Peyer's patch (tissue), 4 donors: ENCODE data around the gene ANGPTL2. TPM values are rescaled to one million over a fixed set of nuclear protein-coding genes. Genes with fewer than 3 reads are reported as not detected.

ENCODE experiments used
- DNase-seq, 3 donors: peaks; one replicate each; pipeline ENCODE4 v3.0.0-alpha.2; 2017 to 2019
- H3K27ac ChIP-seq, 4 donors: fragments of 200-600 bp; sonication (generic); one replicate each; pipeline ENCODE4 v1.5.1; 2016 to 2019
- H3K27me3 ChIP-seq, 2 donors: fragments of 200-600 bp; sonication (generic); one replicate each; pipeline ENCODE4 v1.5.1; 2019
- H3K36me3 ChIP-seq, 3 donors: fragments of 200-600 bp; sonication (generic); one replicate each; pipeline ENCODE4 v1.5.1; 2016 to 2019
- H3K4me1 ChIP-seq, 4 donors: fragments of 200-600 bp; sonication (generic); one replicate each; pipeline ENCODE4 v1.5.1; 2016 to 2019
- H3K4me3 ChIP-seq, 4 donors: fragments of 200-600 bp; sonication (generic); 1 replicate in 3 of 4; 2 replicates in 1 of 4; pipeline ENCODE4 v1.5.1; 2016 to 2019; ENCODE audit warnings: mild to moderate bottlenecking in 1 of 4
- H3K9me3 ChIP-seq, 4 donors: fragments of 200-600 bp; sonication (generic); one replicate each; pipeline ENCODE4 v1.5.1; 2016 to 2019; ENCODE audit warnings: mild to moderate bottlenecking in 1 of 4
- POLR2A ChIP-seq, 2 donors: fragments of 450-650 bp; IDR thresholded peaks; one replicate each; pipeline ENCODE4 v1.5.1; 2017; ENCODE audit warnings: antibody characterized with exemption in 2 of 2, mild to moderate bottlenecking in 2 of 2, moderate library complexity in 2 of 2
- total RNA-seq, 4 donors: library from RNA; depleted of rRNA; stranded (reverse); fragments of >200 nt; gene quantifications; one replicate each; pipeline ENCODE4 v1.1.0, GENCODE V29; 2016
- TF ChIP-seq, protein P1 (sequence below), 6 experiments: fragments of 450-650 bp in 4 of 6; fragments of 200-600 bp in 2 of 6; sonication (generic) in 1 of 6; IDR thresholded peaks; one replicate each; pipeline ENCODE4 v1.5.1; 2017 to 2019; ENCODE audit warnings: antibody characterized with exemption in 6 of 6, mild to moderate bottlenecking in 3 of 6, moderate library complexity in 1 of 6

Gene ANGPTL2
- total RNA-seq, 4 donors from 2014 or later: 2.8 to 14.0 (median 11.3) TPM

DNA sequence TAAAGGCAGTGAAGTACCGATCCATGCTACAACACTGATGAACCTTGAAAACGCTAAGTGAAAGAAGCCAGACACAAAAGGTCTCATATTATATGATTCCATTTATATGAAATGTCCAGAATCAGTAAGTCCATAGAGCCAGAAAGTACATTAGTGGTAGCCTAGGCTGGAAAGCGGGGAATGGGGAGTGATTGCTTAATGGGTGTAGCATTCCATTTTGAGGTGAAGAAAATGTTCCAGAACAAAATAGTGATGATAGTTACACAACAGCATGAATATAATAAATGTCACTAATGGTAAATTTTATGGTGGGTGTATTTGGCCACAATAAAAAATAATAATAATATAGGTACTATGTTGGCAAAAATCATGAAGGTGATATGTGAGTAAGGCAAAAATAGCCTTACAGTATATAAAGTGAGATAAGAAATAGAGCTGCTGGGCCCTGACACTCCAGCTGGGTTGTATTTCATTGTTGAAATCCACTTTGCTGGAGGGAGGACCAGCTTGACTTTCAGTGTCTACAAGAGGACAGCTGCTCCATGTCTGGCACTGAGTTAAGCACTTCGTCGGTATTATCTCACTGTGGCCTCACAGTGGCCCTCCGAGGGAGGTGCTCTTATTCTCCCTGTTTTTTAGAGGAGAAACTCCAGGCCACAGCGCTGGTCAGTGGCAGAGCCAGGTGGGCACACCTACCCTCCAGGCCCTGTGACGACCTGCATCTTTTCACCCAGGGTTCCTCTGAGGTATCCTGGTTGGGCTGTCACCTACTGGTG lies 22.4 kb upstream of the ANGPTL2 start:
- H3K4me3 ChIP-seq: no peak overlapping the region
- H3K27ac ChIP-seq: peak overlapping the region; percentile 20 to 58 (median 48)
- peak in 2 of 3 donors; percentile 34 to 66 for DNase-seq
- no peaks in the 10 kb centered on the region for H3K4me1 ChIP-seq
- no peak for TF ChIP-seq POLR2A (IDR thresholded peaks at IDR 0.05)
- TF ChIP-seq, protein P1, sequence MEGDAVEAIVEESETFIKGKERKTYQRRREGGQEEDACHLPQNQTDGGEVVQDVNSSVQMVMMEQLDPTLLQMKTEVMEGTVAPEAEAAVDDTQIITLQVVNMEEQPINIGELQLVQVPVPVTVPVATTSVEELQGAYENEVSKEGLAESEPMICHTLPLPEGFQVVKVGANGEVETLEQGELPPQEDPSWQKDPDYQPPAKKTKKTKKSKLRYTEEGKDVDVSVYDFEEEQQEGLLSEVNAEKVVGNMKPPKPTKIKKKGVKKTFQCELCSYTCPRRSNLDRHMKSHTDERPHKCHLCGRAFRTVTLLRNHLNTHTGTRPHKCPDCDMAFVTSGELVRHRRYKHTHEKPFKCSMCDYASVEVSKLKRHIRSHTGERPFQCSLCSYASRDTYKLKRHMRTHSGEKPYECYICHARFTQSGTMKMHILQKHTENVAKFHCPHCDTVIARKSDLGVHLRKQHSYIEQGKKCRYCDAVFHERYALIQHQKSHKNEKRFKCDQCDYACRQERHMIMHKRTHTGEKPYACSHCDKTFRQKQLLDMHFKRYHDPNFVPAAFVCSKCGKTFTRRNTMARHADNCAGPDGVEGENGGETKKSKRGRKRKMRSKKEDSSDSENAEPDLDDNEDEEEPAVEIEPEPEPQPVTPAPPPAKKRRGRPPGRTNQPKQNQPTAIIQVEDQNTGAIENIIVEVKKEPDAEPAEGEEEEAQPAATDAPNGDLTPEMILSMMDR (IDR thresholded peaks at IDR 0.05): no peak
- no peaks in the 10 kb centered on the region for H3K9me3 ChIP-seq
- no peaks in the 10 kb centered on the region for H3K36me3 ChIP-seq
- H3K27me3 ChIP-seq: no peaks in the 10 kb centered on the region

DNA sequence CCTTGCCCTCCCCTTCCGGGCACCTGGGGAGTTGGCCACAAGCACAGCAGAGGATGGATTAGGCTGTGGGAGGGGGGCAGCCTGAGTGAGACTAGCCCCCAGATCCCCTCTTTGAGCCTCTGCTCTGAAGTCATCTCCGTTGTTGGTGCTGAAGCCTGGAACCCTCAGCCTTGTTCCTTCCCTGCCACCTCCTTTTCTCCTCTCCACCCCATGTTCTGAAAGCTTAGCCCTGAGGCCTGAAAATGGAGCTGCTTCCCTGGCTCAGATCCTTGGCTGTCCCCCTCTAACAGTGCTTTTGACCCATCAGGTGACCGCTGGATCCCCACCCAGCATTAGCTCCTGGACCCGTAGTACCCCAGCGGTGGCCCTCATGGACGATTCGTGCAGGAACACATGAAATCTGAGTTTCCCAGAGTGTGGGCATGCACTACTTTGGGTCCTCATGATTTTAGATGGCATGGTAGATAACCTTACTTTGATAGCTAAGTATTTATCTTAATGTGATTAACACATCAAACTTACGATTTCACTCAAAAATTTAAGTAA lies 21.6 kb upstream of the ANGPTL2 start:
- DNase-seq: no peak
- H3K4me1 ChIP-seq: no peaks in the 10 kb centered on the region
- peak overlapping the region in 2 of 4 donors; percentile 9 to 58 for H3K27ac ChIP-seq
- TF ChIP-seq, protein P1 (IDR thresholded peaks at IDR 0.05): no peak
- no peak for TF ChIP-seq POLR2A (IDR thresholded peaks at IDR 0.05)
- no peaks in the 10 kb centered on the region for H3K27me3 ChIP-seq
- H3K36me3 ChIP-seq: no peaks in the 10 kb centered on the region
- no peaks in the 10 kb centered on the region for H3K9me3 ChIP-seq
- H3K4me3 ChIP-seq: no peak overlapping the region

DNA sequence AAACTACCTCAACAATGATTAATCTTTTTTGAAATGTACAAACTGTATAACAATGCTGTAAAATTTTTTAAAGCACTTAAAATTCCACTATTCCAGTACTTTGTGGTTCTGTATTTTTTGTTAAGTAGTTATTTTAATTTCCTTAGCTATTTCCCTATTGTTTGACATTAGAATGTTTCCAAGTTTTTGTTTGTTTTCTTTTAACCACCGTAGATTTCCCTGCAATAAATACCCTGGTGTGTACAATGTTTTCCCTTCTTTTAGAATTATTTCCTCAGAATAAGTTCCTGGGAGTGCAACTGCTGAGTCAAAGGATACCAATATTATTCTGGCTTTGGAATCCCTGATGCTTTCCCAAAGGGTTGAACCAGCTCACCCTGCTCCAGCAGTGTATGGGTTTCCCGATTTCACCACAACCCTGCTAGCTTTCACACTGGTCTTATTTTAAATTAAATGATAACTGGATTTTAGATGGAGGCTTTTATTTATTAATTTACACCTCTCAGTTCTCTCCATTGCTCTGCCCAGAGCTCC lies 20.6 kb upstream of the ANGPTL2 start:
- DNase-seq: no peak
- Histone ChIP-seq H3K27me3 (no peaks in the 10 kb centered on the region), H3K36me3 (no peaks in the 10 kb centered on the region), H3K9me3 (no peaks in the 10 kb centered on the region), H3K4me3 (no peak overlapping the region), H3K4me1 (no peaks in the 10 kb centered on the region), H3K27ac (peak overlapping the region in 1 of 4 donors; percentile 58)
- TF ChIP-seq, protein P1 (IDR thresholded peaks at IDR 0.05): no peak
- no peak for TF ChIP-seq POLR2A (IDR thresholded peaks at IDR 0.05)

DNA sequence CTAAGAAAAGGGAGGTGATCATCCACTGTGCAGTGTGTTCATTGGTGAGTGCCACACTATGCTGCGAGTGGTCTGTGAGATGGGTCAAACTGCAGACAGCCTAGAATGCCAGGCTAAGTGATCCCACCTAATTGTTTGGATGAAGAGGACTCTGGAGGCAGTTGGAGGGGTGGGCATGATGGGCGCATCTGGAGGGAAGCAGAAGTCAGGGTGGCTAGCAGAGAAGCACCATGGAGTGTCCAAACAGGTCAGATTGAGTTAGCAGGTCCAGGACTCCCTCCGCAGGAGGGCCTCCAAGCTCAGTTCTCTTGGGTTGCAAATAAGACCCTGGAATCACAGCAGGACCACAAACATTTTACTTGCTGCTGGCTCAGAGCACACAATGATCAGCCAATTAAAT lies 19.9 kb upstream of the ANGPTL2 start:
- DNase-seq: no peak
- no peaks in the 10 kb centered on the region for H3K36me3 ChIP-seq
- TF ChIP-seq, protein P1 (IDR thresholded peaks at IDR 0.05): no peak
- no peak for TF ChIP-seq POLR2A (IDR thresholded peaks at IDR 0.05)
- no peak overlapping the region for H3K27ac ChIP-seq
- no peaks in the 10 kb centered on the region for H3K27me3 ChIP-seq
- H3K9me3 ChIP-seq: no peaks in the 10 kb centered on the region
- no peaks in the 10 kb centered on the region for H3K4me1 ChIP-seq
- no peak overlapping the region for H3K4me3 ChIP-seq

DNA sequence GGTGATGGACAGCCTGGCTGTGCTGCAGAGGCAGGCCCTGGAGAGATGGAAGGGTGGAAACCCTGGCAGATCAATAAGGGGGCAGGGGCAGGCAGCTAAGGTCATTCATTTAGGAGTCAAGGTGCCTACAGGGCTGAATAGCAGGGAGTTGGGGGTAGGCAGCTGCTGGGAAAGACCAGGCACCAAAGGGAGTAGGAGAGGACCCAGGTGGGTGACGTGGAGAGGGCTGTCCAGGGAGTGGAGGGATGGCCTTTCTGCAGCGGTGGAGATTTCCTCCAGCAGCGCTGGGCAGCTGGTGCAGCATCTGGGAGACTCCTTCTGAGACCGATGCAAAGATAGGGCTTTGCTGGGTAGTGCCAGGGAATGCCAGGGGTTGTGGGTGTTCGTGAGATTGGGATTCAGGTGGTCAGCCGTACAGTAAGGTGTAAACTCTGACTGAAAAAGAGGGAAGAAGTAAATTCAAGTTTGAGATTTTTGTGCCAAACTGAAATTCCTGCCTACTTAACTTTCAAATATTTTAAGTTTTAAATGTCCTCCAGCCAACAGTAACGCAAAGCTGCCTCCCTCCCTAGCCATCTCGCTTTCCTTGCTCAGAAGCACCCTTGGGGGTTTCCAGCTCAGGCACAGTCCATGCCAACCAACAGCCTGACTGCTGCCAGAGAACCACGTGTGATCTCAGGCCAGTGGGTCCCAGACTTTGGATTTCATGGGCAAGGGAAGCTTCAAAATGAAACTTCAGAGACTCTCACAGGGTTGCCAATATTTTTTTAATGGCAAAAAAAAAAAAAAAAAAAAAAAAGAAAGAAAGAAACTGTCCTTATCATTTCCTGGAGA lies 18.6 kb upstream of the ANGPTL2 start:
- Histone ChIP-seq H3K27ac (no peak overlapping the region), H3K36me3 (no peaks in the 10 kb centered on the region), H3K4me1 (no peaks in the 10 kb centered on the region), H3K4me3 (no peak overlapping the region), H3K27me3 (no peaks in the 10 kb centered on the region), H3K9me3 (no peaks in the 10 kb centered on the region)
- TF ChIP-seq, protein P1 (IDR thresholded peaks at IDR 0.05): no peak
- no peak for TF ChIP-seq POLR2A (IDR thresholded peaks at IDR 0.05)
- DNase-seq: peak in 1 of 3 donors; percentile 40
